K562 (cell line): ENCODE data around the gene CD248. TPM values are rescaled to one million over a fixed set of nuclear protein-coding genes. Genes with fewer than 3 reads are reported as not detected.

ENCODE experiments used
- BCOR ChIP-seq: fragments of 450-650 bp; IDR thresholded peaks from 2 replicates; pipeline ENCODE4 v1.6.1; 2016
- BRF1 ChIP-seq: IDR thresholded peaks from 3 replicates; pipeline ENCODE4 v1.6.1; 2011; ENCODE audit warnings: borderline replicate concordance, mild to moderate bottlenecking; ENCODE audit not compliant: insufficient read length; ENCODE audit errors: extremely low read depth
- CBFA2T2 ChIP-seq: fragments of 450-650 bp; conservative IDR thresholded peaks from 2 replicates; pipeline ENCODE4 v1.6.1; 2017; ENCODE audit warnings: mild to moderate bottlenecking
- CHD7 ChIP-seq: fragments of 200-600 bp; sonication (generic); IDR thresholded peaks from one replicate; pipeline ENCODE4 v1.6.1; 2012; ENCODE audit warnings: mild to moderate bottlenecking, low read depth, low read length, inconsistent platforms
- ELF2 ChIP-seq: fragments of 250-450 bp; sonication (Bioruptor Pico); IDR thresholded peaks from 2 replicates; pipeline ENCODE4 v1.5.0; 2021; ENCODE audit warnings: mild to moderate bottlenecking
- SAP30 ChIP-seq: fragments of 200-600 bp; sonication (generic); IDR thresholded peaks from 2 replicates; pipeline ENCODE4 v1.6.1; 2012; ENCODE audit warnings: borderline replicate concordance, low read depth, mild to moderate bottlenecking, moderate library complexity, low read length, control low read depth, inconsistent platforms; ENCODE audit not compliant: insufficient read depth, poor library complexity, severe bottlenecking
- SMAD3 ChIP-seq: fragments of 450-650 bp; formaldehyde crosslinking; conservative IDR thresholded peaks from 2 replicates; pipeline ENCODE4 v1.4.0; 2020; ENCODE audit warnings: mild to moderate bottlenecking
- polyA plus RNA-seq, 8 experiments: library from polyadenylated mRNA; depleted of rRNA in 4 of 8; stranded (reverse) in 5 of 8; unstranded in 3 of 8; fragments of >200 nt; fragmentation: Nextera tagmentation in 2 of 8; fragmentation: Illumina TruSeq in 1 of 8; extraction: Ambion mirVana in 2 of 8; extraction: Trizol in 1 of 8; gene quantifications; 2 replicates each; pipeline versions ENCODE4 v1.2.1 to v1.2.3, GENCODE V29; 2011 to 2014; ENCODE audit warnings: inconsistent platforms in 1 of 8, missing spikeins in 1 of 8
- total RNA-seq, 7 experiments: library from RNA; depleted of rRNA in 6 of 7; stranded (reverse); fragments of >200 nt in 6 of 7; fragmentation: Illumina TruSeq in 2 of 7; extraction: Trizol in 2 of 7; gene quantifications; 2 replicates each; pipeline versions ENCODE4 v1.2.1 to v1.2.3, GENCODE V29; 2011 to 2021; ENCODE audit warnings: low replicate concordance in 1 of 7

Gene CD248
- total and polyA plus RNA-seq, 9 of the 15 experiments (the other 6 are each of a cell fraction or from before 2014, with no cell fraction given) = 0.09 TPM; not detected in 8

GRCh38 chr11:66343176-66343575 is 26.3 kb upstream of the CD248 start (continued):
- TF ChIP-seq SAP30 (no peak), BCOR (no peak), BRF1 (no peak), ELF2 (CRISPR knock-in tag) (no peak), CBFA2T2 (no peak), SMAD3 (CRISPR knock-in tag) (no peak), CHD7 (no peak)
